ENCODE data around the gene THAP3. TPM values are rescaled to one million over a fixed set of nuclear protein-coding genes. Genes with fewer than 3 reads are reported as not detected.

Gene THAP3
- polyA plus RNA-seq, 1 donor from 2014 or later, result 51.5 TPM

DNA sequence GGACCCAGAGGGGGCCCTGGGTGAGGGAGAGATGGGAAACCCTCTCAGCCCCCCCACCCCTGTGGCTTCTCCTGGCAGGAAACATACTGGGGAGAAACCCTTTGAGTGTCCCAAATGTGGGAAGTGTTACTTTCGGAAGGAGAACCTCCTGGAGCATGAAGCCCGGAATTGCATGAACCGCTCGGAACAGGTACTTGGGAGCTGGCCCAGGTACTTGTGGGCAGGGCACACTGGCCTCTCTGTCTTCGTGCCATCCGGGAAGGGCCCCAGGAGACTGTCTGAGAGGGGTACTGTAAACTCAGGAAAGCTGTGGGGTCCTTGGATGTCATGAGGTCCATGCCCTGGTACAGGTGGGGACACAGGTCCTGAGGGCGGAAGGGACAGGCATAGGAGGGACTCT lies 38.8 kb upstream of the THAP3 start:
- H3K27ac ChIP-seq (ENCODE audit: low read length), result no peak overlapping the region
- no peaks in the 10 kb centered on the region for H3K9me3 ChIP-seq (ENCODE audit: low read length)
- no peak overlapping the region for H3K9ac ChIP-seq (ENCODE audit: low read length)
- H3K36me3 ChIP-seq (ENCODE audit: insufficient read depth, low read length), result no peaks in the 10 kb centered on the region
- no peaks in the 10 kb centered on the region for H3K27me3 ChIP-seq (ENCODE audit: insufficient read depth, low read depth, low read length)
- H3F3A ChIP-seq (ENCODE audit: insufficient read depth, low read length, poor library complexity, severe bottlenecking), result no peaks in the 10 kb centered on the region
- peaks cover 8% of the 10 kb centered on the region for H3K79me2 ChIP-seq (replicated peaks; ENCODE audit: insufficient read depth, low read length)
- no peaks in the 10 kb centered on the region for H3K9me2 ChIP-seq (ENCODE audit: insufficient read depth, low read length)
- no peaks in the 10 kb centered on the region for H4K20me1 ChIP-seq (ENCODE audit: insufficient read depth)
- no peak overlapping the region for H2AFZ ChIP-seq (ENCODE audit: low read depth, low read length)
- TF ChIP-seq RAD21 (conservative IDR thresholded peaks at IDR 0.05), result no peak
- no peak for TF ChIP-seq POLR2AphosphoS5 (IDR thresholded peaks at IDR 0.05)
- TF ChIP-seq EZH2 (IDR thresholded peaks at IDR 0.05; ENCODE audit: borderline replicate concordance, insufficient read depth, low read length, poor library complexity, severe bottlenecking), result no peak
- no peak for TF ChIP-seq EP300 (conservative IDR thresholded peaks at IDR 0.05; ENCODE audit: poor library complexity, severe bottlenecking)
- no peak overlapping the region for H3K4me2 ChIP-seq (ENCODE audit: low read length)
- H3K4me3 ChIP-seq (ENCODE audit: low read length), result no peak overlapping the region

DNA sequence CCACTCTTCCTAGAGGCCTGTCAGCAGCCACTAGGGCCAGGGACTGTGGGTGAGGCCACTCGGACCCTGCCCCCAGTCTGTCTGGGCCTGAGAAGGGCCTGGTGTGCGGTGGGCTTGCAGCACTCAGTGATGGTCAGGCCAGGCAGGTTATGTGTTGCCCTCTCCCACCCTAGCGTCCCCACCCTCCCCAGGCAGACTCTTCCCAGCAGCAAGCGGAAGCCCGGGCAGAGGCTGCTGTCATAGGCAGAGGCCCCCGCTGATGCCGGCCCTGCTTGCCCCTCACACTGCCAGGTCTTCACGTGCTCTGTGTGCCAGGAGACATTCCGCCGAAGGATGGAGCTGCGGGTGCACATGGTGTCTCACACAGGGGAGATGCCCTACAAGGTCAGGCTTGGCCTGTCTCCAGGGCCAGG lies 38.3 kb upstream of the THAP3 start:
- no peak for TF ChIP-seq RAD21 (conservative IDR thresholded peaks at IDR 0.05)
- no peak for TF ChIP-seq MXI1 (conservative IDR thresholded peaks at IDR 0.05; ENCODE audit: poor library complexity, severe bottlenecking)
- TF ChIP-seq SMC3 (conservative IDR thresholded peaks at IDR 0.05; ENCODE audit: poor library complexity), result no peak
- TF ChIP-seq TAF1 (IDR thresholded peaks at IDR 0.05; ENCODE audit: low read depth), result no peak
- TF ChIP-seq, protein P1, sequence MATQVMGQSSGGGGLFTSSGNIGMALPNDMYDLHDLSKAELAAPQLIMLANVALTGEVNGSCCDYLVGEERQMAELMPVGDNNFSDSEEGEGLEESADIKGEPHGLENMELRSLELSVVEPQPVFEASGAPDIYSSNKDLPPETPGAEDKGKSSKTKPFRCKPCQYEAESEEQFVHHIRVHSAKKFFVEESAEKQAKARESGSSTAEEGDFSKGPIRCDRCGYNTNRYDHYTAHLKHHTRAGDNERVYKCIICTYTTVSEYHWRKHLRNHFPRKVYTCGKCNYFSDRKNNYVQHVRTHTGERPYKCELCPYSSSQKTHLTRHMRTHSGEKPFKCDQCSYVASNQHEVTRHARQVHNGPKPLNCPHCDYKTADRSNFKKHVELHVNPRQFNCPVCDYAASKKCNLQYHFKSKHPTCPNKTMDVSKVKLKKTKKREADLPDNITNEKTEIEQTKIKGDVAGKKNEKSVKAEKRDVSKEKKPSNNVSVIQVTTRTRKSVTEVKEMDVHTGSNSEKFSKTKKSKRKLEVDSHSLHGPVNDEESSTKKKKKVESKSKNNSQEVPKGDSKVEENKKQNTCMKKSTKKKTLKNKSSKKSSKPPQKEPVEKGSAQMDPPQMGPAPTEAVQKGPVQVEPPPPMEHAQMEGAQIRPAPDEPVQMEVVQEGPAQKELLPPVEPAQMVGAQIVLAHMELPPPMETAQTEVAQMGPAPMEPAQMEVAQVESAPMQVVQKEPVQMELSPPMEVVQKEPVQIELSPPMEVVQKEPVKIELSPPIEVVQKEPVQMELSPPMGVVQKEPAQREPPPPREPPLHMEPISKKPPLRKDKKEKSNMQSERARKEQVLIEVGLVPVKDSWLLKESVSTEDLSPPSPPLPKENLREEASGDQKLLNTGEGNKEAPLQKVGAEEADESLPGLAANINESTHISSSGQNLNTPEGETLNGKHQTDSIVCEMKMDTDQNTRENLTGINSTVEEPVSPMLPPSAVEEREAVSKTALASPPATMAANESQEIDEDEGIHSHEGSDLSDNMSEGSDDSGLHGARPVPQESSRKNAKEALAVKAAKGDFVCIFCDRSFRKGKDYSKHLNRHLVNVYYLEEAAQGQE (IDR thresholded peaks at IDR 0.05; ENCODE audit: borderline replicate concordance), result no peak
- TF ChIP-seq EZH2 (IDR thresholded peaks at IDR 0.05; ENCODE audit: borderline replicate concordance, insufficient read depth, low read length, poor library complexity, severe bottlenecking), result no peak
- TF ChIP-seq POLR2AphosphoS5 (IDR thresholded peaks at IDR 0.05), result no peak
- TF ChIP-seq, protein P2, sequence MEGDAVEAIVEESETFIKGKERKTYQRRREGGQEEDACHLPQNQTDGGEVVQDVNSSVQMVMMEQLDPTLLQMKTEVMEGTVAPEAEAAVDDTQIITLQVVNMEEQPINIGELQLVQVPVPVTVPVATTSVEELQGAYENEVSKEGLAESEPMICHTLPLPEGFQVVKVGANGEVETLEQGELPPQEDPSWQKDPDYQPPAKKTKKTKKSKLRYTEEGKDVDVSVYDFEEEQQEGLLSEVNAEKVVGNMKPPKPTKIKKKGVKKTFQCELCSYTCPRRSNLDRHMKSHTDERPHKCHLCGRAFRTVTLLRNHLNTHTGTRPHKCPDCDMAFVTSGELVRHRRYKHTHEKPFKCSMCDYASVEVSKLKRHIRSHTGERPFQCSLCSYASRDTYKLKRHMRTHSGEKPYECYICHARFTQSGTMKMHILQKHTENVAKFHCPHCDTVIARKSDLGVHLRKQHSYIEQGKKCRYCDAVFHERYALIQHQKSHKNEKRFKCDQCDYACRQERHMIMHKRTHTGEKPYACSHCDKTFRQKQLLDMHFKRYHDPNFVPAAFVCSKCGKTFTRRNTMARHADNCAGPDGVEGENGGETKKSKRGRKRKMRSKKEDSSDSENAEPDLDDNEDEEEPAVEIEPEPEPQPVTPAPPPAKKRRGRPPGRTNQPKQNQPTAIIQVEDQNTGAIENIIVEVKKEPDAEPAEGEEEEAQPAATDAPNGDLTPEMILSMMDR (IDR thresholded peaks at IDR 0.05; ENCODE audit: poor library complexity, severe bottlenecking), result no peak
- TF ChIP-seq EP300 (conservative IDR thresholded peaks at IDR 0.05; ENCODE audit: poor library complexity, severe bottlenecking), result no peak
- Histone ChIP-seq H3K27me3 (ENCODE audit: insufficient read depth, low read depth, low read length) (no peaks in the 10 kb centered on the region), H3K4me3 (ENCODE audit: low read length) (no peak overlapping the region), H3K9me3 (ENCODE audit: low read length) (no peaks in the 10 kb centered on the region), H3F3A (ENCODE audit: insufficient read depth, low read length, poor library complexity, severe bottlenecking) (no peaks in the 10 kb centered on the region), H3K4me2 (ENCODE audit: low read length) (no peak overlapping the region), H3K36me3 (ENCODE audit: insufficient read depth, low read length) (no peaks in the 10 kb centered on the region), H4K20me1 (ENCODE audit: insufficient read depth) (no peaks in the 10 kb centered on the region), H2AFZ (ENCODE audit: low read depth, low read length) (no peak overlapping the region), H3K9me2 (ENCODE audit: insufficient read depth, low read length) (no peaks in the 10 kb centered on the region), H3K27ac (ENCODE audit: low read length) (no peak overlapping the region), H3K79me2 (replicated peaks; ENCODE audit: insufficient read depth, low read length) (peaks cover 3% of the 10 kb centered on the region), H3K9ac (ENCODE audit: low read length) (no peak overlapping the region)
